SK-N-SH treated with all-trans-retinoic acid at 6 μM for 48 hours (cell line): ENCODE results near the gene GCH1.

ENCODE experiments used
- ATAC-seq: fragments of 200-7000 bp; cut with Tn5 transposase; 3 replicates; pipeline ENCODE4 v1.9.1; 2020; ENCODE audit warnings: mild to moderate bottlenecking, moderate library complexity
- ARNTL ChIP-seq: fragments of 450-650 bp; formaldehyde crosslinking; IDR thresholded peaks from 2 replicates; pipeline ENCODE4 v1.5.0; 2020; ENCODE audit warnings: low read depth, mild to moderate bottlenecking, moderate library complexity, borderline replicate concordance
- CSDC2 ChIP-seq: fragments of 250-450 bp; sonication (Bioruptor Pico); IDR thresholded peaks from 2 replicates; pipeline ENCODE4 v1.5.0; 2020; ENCODE audit warnings: mild to moderate bottlenecking, moderate library complexity
- CSRNP3 ChIP-seq: fragments of 250-450 bp; sonication (Bioruptor Pico); IDR thresholded peaks from 2 replicates; pipeline ENCODE4 v1.5.1; 2021; ENCODE audit warnings: mild to moderate bottlenecking, moderate library complexity
- ESRRG ChIP-seq: fragments of 250-450 bp; sonication (Bioruptor Pico); IDR thresholded peaks from 2 replicates; pipeline ENCODE4 v1.6.1; 2021; ENCODE audit warnings: mild to moderate bottlenecking
- GLIS3 ChIP-seq: fragments of 250-450 bp; sonication (Bioruptor Pico); IDR thresholded peaks from 2 replicates; pipeline ENCODE4 v1.5.0; 2020; ENCODE audit warnings: mild to moderate bottlenecking, moderate library complexity
- ISL1 ChIP-seq: fragments of 250-450 bp; sonication (Bioruptor Pico); IDR thresholded peaks from 2 replicates; pipeline ENCODE4 v2.1.2; 2022; ENCODE audit warnings: mild to moderate bottlenecking, moderate library complexity
- OSR1 ChIP-seq: fragments of 250-450 bp; sonication (Bioruptor Pico); IDR thresholded peaks from 2 replicates; pipeline ENCODE4 v1.8.0; 2022; ENCODE audit warnings: moderate library complexity, mild to moderate bottlenecking, inconsistent platforms
- PATZ1 ChIP-seq: fragments of 250-450 bp; sonication (Bioruptor Pico); IDR thresholded peaks from 2 replicates; pipeline ENCODE4 v1.8.0; 2020; ENCODE audit warnings: mild to moderate bottlenecking, moderate library complexity, borderline replicate concordance
- POU6F1 ChIP-seq: fragments of 250-450 bp; sonication (Bioruptor Pico); IDR thresholded peaks from 2 replicates; pipeline ENCODE4 v1.8.0; 2021; ENCODE audit warnings: low read depth, mild to moderate bottlenecking, moderate library complexity, borderline replicate concordance
- PPARA ChIP-seq: fragments of 250-450 bp; sonication (Bioruptor Pico); IDR thresholded peaks from 2 replicates; pipeline ENCODE4 v1.5.0; 2020; ENCODE audit warnings: mild to moderate bottlenecking, borderline replicate concordance
- RARB ChIP-seq: fragments of 250-450 bp; sonication (Bioruptor Pico); IDR thresholded peaks from 2 replicates; pipeline ENCODE4 v1.8.0; 2021; ENCODE audit warnings: mild to moderate bottlenecking, moderate library complexity
- SNAI2 ChIP-seq: fragments of 250-450 bp; sonication (Bioruptor Pico); IDR thresholded peaks from 2 replicates; pipeline ENCODE4 v1.5.0; 2020; ENCODE audit warnings: mild to moderate bottlenecking, moderate library complexity
- TCF4 ChIP-seq: fragments of 250-450 bp; sonication (Bioruptor Pico); IDR thresholded peaks from 2 replicates; pipeline ENCODE4 v1.8.0; 2021; ENCODE audit warnings: mild to moderate bottlenecking, moderate library complexity, borderline replicate concordance
- TOX ChIP-seq: fragments of 250-450 bp; sonication (Bioruptor Pico); IDR thresholded peaks from 2 replicates; pipeline ENCODE4 v1.8.0; 2021; ENCODE audit warnings: mild to moderate bottlenecking, moderate library complexity, borderline replicate concordance
- TSHZ2 ChIP-seq: fragments of 250-450 bp; sonication (Bioruptor Pico); IDR thresholded peaks from 2 replicates; pipeline ENCODE4 v1.5.0; 2020; ENCODE audit warnings: mild to moderate bottlenecking, moderate library complexity
- ZC3H10 ChIP-seq: fragments of 250-450 bp; sonication (Bioruptor Pico); IDR thresholded peaks from 2 replicates; pipeline ENCODE4 v1.5.1; 2021; ENCODE audit warnings: mild to moderate bottlenecking, moderate library complexity
- ZFP3 ChIP-seq: fragments of 250-450 bp; sonication (Bioruptor Pico); IDR thresholded peaks from 2 replicates; pipeline ENCODE4 v1.5.0; 2020; ENCODE audit warnings: mild to moderate bottlenecking, moderate library complexity
- ZNF565 ChIP-seq: fragments of 450-650 bp; formaldehyde crosslinking; conservative IDR thresholded peaks from 2 replicates; pipeline ENCODE4 v1.5.0; 2020; ENCODE audit warnings: low read depth, mild to moderate bottlenecking, moderate library complexity
- ZNF70 ChIP-seq: fragments of 450-650 bp; formaldehyde crosslinking; IDR thresholded peaks from 2 replicates; pipeline ENCODE4 v1.5.0; 2020; ENCODE audit warnings: mild to moderate bottlenecking, moderate library complexity
- ZNF8 ChIP-seq: fragments of 450-650 bp; formaldehyde crosslinking; IDR thresholded peaks from 2 replicates; pipeline ENCODE4 v1.5.0; 2020; ENCODE audit warnings: mild to moderate bottlenecking, moderate library complexity

The GCH1 gene

GRCh38 chr14:54906075-54906474 lies 3.4 kb upstream of the GCH1 start:
- TF ChIP-seq TOX (no peak), PATZ1 (no peak), ISL1 (no peak), GLIS3 (no peak), POU6F1 (CRISPR knock-in tag) (no peak), ZC3H10 (CRISPR knock-in tag) (no peak), ESRRG (CRISPR knock-in tag) (no peak), TCF4 (CRISPR knock-in tag) (no peak), ZFP3 (no peak), ZNF8 (CRISPR knock-in tag) (no peak), ARNTL (CRISPR knock-in tag) (no peak), SNAI2 (CRISPR knock-in tag) (no peak), ZNF70 (CRISPR knock-in tag) (no peak), CSRNP3 (CRISPR knock-in tag) (no peak), TSHZ2 (CRISPR knock-in tag) (no peak), ZNF565 (CRISPR knock-in tag) (no peak), CSDC2 (CRISPR knock-in tag) (no peak), RARB (CRISPR knock-in tag) (no peak), OSR1 (no peak), PPARA (CRISPR knock-in tag) (no peak)
- ATAC-seq = no peak

- peak; percentile 74 for ATAC-seq
- no peak for TF ChIP-seq CSDC2 (CRISPR knock-in tag)
- TF ChIP-seq SNAI2 (CRISPR knock-in tag) = no peak
- no peak for TF ChIP-seq GLIS3
- TF ChIP-seq POU6F1 (CRISPR knock-in tag) = no peak
- TF ChIP-seq CSRNP3 (CRISPR knock-in tag) = no peak
- no peak for TF ChIP-seq ZNF70 (CRISPR knock-in tag)
These were observed 494 bp downstream of the GCH1 start for GRCh38 chr14:54902143-54902520.
